SK-MEL-5 (cell line): ENCODE data around the gene SEMA5B. TPM values are rescaled to one million over a fixed set of nuclear protein-coding genes. Genes with fewer than 3 reads are reported as not detected.

Experiments used
- DNase-seq: peaks from one replicate; pipeline ENCODE4 v3.0.0-alpha.2; 2016; ENCODE audit warnings: low read depth, low spot score
- in situ Hi-C: cut with HindIII; loops from 2 replicates; pipeline ENCODE4 v1.10.0; 2016; ENCODE audit warnings: low sequenced_read_pairs, high pct_unique_total_duplicates, low pct_unique_long_range_greater_than_20kb
- total RNA-seq: library from RNA; depleted of rRNA; stranded (reverse); fragments of >200 nt; shearing (Covaris generic); gene quantifications from 2 replicates; pipeline ENCODE4 v1.2.3, GENCODE V29; 2014

The SEMA5B gene
- total RNA-seq, 1 experiment from 2014 or later = not detected

GRCh38 chr3:123034120-123034519 is 6.6 kb upstream of the SEMA5B start:
- DNase-seq = no peak
- in situ Hi-C loops = no loop called here

DNA sequence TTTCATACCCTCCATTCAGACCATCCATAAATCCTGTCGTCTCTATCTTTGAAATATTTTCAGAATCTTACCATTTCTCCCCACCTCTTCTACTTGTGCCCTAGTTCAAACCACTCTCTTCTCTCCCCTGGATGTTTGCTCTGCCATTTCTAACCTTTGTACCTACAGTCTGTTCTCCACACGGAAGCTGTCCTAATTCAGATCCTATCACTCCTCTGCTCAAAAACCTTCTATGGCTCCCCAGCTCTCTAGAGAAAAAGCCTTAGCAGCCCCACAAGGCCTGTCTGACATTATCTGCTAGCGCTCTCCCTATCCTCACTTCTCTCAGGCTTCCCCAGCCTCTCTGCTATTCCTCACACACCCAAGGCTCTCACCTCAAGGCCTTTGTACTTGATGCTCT is 4.5 kb upstream of the SEMA5B start:
- no peak for DNase-seq
- in situ Hi-C loops = no loop called here

DNA sequence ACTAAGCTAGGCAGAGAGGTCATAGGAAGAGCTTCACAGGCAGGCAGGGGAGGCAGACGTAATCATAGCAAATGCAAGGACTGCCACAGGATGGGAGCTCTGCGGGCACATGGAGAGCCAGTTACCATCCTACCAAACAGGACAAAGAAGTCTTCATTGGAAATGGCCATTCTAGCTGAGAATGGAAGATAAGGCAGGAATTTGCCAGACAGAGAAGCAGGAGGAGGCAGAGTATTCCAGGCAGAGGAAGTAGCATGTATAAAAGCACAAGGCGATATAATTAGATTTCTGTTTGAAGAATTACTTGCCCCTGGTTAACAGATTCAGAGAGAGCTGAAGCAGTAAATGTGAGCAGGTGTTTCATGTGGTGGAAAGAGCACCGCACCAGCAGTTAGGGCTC is 3.5 kb upstream of the SEMA5B start:
- in situ Hi-C loops = no loop called here
- no peak for DNase-seq

DNA sequence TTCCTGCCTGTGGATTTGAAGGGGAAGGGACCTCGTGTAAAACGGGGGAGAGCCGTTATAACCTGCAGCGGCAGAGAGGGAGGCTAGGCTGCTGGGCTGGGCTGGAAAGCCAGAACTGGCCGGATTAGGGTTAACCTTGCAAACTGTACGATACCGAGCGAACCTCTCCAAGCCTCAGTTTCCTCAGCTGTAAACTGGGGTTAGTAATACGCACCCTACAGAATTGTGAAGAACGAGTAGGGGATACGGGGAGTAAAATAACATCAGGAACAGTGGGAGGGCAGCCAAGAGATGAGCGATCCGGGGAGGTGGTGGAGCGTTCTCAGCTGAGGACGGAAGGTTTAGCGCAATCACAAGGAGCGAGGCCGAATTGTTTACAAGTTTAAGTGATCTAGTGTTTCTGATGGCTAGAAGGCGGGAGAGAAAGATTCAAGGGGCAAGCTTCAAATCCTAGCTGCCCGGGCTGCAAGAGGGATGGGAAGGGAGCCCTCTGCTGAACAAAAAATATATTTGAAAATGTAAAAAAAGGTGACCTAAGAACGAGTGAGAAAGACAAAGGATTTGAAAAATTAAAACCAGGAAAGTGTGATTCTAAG is 768 bp upstream of the SEMA5B start:
- in situ Hi-C loops = no loop called here
- peak; percentile 71 for DNase-seq

GRCh38 chr3:123026565-123027291 is 835 bp downstream of the SEMA5B start:
- no peak for DNase-seq
- in situ Hi-C loops = no loop called here

GRCh38 chr3:123025642-123026521 is 1.7 kb downstream of the SEMA5B start:
- DNase-seq = no peak
- in situ Hi-C loops = no loop called here

DNA sequence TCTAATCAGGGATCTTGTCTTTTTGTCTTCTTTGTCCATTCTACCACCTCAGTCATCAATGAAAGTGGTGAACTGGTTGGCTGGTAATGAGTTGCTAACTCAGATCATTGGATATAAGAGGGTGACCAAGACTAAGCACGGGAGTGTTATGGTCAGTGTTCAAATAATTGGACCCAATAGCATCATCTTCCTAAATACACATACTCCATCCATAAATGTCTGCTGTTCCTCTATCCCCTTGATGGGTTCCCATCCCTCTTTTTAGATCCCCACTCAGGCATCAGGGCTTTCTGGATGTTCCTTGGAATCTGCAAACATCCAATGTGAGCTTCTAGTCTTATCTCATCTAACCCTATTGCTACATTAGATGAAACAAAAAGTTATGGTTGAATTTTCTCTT is 3.5 kb downstream of the SEMA5B start:
- no peak for DNase-seq
- in situ Hi-C loops = no loop called here

- no peak for DNase-seq
- in situ Hi-C loops = no loop called here
These were observed 5.5 kb downstream of the SEMA5B start for GRCh38 chr3:123021996-123022510.

GRCh38 chr3:123021388-123021787 is 6.2 kb downstream of the SEMA5B start:
- DNase-seq = no peak
- in situ Hi-C loops = no loop called here

DNA sequence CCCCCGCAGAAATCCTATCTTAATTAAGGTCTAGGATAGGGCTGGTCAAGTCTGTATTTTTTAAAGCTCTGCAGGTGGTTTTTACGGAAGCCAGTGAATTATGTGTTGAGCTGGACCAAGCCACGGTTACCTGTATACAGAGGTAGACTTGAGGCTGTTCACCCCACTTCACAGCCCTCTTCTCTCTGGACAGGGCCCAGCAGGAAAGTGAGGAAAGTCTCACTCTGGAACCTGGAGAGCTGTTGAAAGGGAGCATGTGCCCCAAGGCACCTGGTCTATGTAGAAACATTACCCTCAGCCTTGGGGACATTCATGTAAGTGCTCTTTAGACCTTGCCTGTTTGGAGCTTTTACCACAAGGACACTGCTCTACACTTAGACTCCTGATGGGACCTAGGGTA is 6.9 kb downstream of the SEMA5B start:
- no peak for DNase-seq
- in situ Hi-C loops = no loop called here

GRCh38 chr3:123019591-123019990 is 8.0 kb downstream of the SEMA5B start:
- in situ Hi-C loops = no loop called here
- no peak for DNase-seq

GRCh38 chr3:123019161-123019560 is 8.4 kb downstream of the SEMA5B start:
- in situ Hi-C loops = no loop called here
- no peak for DNase-seq

DNA sequence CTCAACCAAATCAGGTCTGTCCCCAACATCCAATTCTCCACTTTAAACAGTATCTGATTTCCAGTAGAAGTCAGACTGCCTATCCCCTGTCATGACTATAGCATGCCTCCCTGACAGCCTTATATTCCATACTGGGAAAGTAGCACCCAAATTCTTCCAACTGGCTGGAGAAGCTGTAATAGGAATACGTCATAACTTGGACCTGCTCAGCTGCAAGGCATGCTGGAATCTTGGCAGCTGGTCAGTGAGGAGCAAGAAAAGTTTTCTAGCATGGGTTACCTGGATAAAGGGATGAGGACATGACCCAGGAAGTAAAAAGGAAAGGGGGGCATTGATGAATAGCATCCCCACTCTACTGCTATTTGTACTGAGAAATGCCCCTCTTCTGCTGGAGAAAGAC is 8.9 kb downstream of the SEMA5B start:
- DNase-seq = no peak
- in situ Hi-C loops = no loop called here

- in situ Hi-C loops = no loop called here
- DNase-seq = no peak
These were observed 12.0 kb downstream of the SEMA5B start for GRCh38 chr3:123015596-123015995.

DNA sequence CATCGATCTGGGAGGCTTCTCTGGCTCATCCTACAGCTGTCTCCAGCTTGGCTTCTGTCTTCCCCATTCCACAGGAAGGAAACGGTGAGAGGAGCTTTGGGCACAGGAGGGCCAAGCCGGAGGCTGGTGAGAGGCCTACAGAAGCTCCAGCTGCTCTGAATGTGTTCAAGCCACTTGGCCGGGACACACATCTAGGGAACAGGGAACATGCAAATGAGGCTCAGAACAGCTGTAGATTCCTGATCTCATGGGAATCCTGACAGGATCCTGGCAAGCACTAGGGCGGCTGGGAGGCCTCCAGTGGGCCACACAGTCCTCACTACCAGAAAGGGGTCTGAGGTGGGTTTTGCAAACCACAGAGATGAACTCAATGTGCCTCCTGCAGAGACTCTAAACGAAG is 13.7 kb downstream of the SEMA5B start:
- DNase-seq = no peak
- in situ Hi-C loops = no loop called here

DNA sequence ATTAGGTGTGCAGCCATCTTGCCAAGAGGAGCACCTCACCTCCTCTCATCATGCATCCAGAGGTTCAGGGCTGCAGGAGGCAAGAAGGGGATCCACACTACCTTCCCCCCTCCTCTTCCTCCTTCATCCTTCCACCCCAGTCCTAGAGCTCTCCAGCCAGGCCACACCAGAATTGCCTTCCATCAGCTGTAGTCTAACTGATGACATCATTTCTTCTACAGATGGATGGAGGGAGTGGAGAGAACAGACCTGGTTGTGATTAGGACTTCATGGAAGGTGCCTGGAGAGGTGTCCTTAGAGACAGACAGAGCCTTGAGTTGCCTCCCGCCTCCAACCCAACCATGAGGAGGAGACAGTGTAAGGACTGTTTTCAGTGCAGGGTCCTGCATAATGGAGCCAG is 14.9 kb downstream of the SEMA5B start:
- DNase-seq = no peak
- in situ Hi-C loops = no loop called here

- no peak for DNase-seq
- in situ Hi-C loops = no loop called here
These were observed 16.1 kb downstream of the SEMA5B start for GRCh38 chr3:123011447-123011846.

DNA sequence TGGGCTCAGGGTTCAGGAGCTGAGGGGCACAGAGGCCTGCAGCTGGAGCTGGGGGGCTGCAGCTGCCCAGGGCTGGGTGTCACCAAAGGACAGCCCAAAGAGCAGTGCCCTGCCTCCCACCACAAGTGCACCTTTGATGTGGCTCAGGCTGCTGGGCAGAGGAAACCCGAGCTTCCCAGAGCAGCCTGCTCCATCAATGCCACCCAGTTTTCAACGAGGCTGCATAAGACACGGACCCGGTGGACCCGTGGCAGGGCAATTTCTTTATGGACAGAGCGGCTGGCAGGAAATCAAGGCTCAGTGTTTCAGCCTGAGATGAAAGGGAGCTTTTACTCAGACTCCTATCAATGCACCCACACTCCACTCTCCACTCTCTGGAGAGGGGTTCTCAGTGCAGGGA is 18.7 kb downstream of the SEMA5B start:
- in situ Hi-C loops = no loop called here
- DNase-seq = no peak
